IMR-90 (cell line): ENCODE data around the gene ZNF273. TPM values are rescaled to one million over a fixed set of nuclear protein-coding genes. Genes with fewer than 3 reads are reported as not detected.

ENCODE experiments used
- ATAC-seq: fragments of 200-7000 bp; cut with Tn5 transposase; 2 replicates; pipeline ENCODE4 v1.9.1; 2020; ENCODE audit warnings: low read depth, mild to moderate bottlenecking, moderate library complexity
- BruUV-seq: library from RNA; stranded (reverse); fragments of 400-500 nt; replicated peaks from 2 replicates; lab custom pipeline; 2021; lab: Mats Ljungman, UMichigan
- CTCF ChIA-PET: fragments of 300-600 bp; formaldehyde crosslinking; extraction: SDS; loops from one replicate; lab custom pipeline; 2021; ENCODE audit warnings: antibody characterized with exemption; lab: Yijun Ruan, JAX
- POLR2A ChIA-PET: fragments of 300-600 bp; sonication (Branson Sonifier 250); formaldehyde crosslinking; loops from one replicate; lab custom pipeline; 2022; ENCODE audit warnings: antibody characterized with exemption; ENCODE audit not compliant: unreplicated experiment; lab: Charles Lee
- DNase-seq: peaks from one replicate; pipeline ENCODE4 v3.0.0; 2013
- H2AFZ ChIP-seq: replicated peaks from 2 replicates; pipeline ENCODE3; 2013; ENCODE audit warnings: low read length, mild to moderate bottlenecking; ENCODE audit not compliant: poor library complexity
- H2AK5ac ChIP-seq: 2 replicates; pipeline ENCODE4 v1.6.1; 2013; ENCODE audit warnings: low read depth, low read length, inconsistent platforms
- H2AK9ac ChIP-seq: replicated peaks from 2 replicates; pipeline ENCODE3; 2013; ENCODE audit warnings: mild to moderate bottlenecking, low read depth, low read length, moderate library complexity; ENCODE audit not compliant: poor library complexity
- H2BK120ac ChIP-seq: 2 replicates; pipeline ENCODE4 v1.6.1; 2013; ENCODE audit warnings: low read depth, low read length, inconsistent platforms
- H2BK15ac ChIP-seq: 3 replicates; pipeline ENCODE4 v1.6.1; 2013; ENCODE audit warnings: low read depth, low read length, inconsistent platforms
- H2BK20ac ChIP-seq: 2 replicates; pipeline ENCODE4 v1.6.1; 2013; ENCODE audit warnings: low read depth, mild to moderate bottlenecking, inconsistent platforms, low read length, moderate library complexity
- H2BK5ac ChIP-seq: 2 replicates; pipeline ENCODE4 v1.6.1; 2013; ENCODE audit warnings: mild to moderate bottlenecking, low read depth, low read length, inconsistent platforms; ENCODE audit not compliant: poor library complexity, severe bottlenecking
- H3K14ac ChIP-seq: replicated peaks from 2 replicates; pipeline ENCODE4 v1.6.1; 2013; ENCODE audit warnings: low read depth, low read length, inconsistent platforms
- H3K18ac ChIP-seq: 2 replicates; pipeline ENCODE4 v1.6.1; 2013; ENCODE audit warnings: low read depth, low read length, control low read depth
- H3K23ac ChIP-seq: 2 replicates; pipeline ENCODE4 v1.6.1; 2013; ENCODE audit warnings: low read depth, low read length, inconsistent platforms
- H3K27ac ChIP-seq: 2 replicates; pipeline ENCODE4 v1.5.1; 2013; ENCODE audit warnings: mild to moderate bottlenecking, control low read depth, low read length; ENCODE audit not compliant: insufficient read depth
- H3K27me3 ChIP-seq: 2 replicates; pipeline ENCODE4 v1.6.1; 2013; ENCODE audit warnings: low read length; ENCODE audit not compliant: control insufficient read depth, insufficient read depth
- H3K36me3 ChIP-seq: 2 replicates; pipeline ENCODE4 v1.6.1; 2013; ENCODE audit warnings: low read length, mixed read lengths; ENCODE audit not compliant: control insufficient read depth, insufficient read depth
- H3K4ac ChIP-seq: 2 replicates; pipeline ENCODE4 v1.6.1; 2013; ENCODE audit warnings: low read depth, low read length, inconsistent platforms
- H3K4me1 ChIP-seq: 2 replicates; pipeline ENCODE4 v1.6.1; 2013; ENCODE audit warnings: low read length, mixed read lengths; ENCODE audit not compliant: control insufficient read depth, insufficient read depth
- H3K4me2 ChIP-seq: 2 replicates; pipeline ENCODE4 v1.6.1; 2013; ENCODE audit warnings: low read depth, mild to moderate bottlenecking, control low read depth, low read length, moderate library complexity
- H3K4me3 ChIP-seq: 2 replicates; pipeline ENCODE4 v1.5.1; 2013; ENCODE audit warnings: low read depth, mild to moderate bottlenecking, control low read depth, low read length, moderate library complexity; ENCODE audit not compliant: insufficient read depth
- H3K56ac ChIP-seq: 2 replicates; pipeline ENCODE4 v1.6.1; 2013; ENCODE audit warnings: low read length, inconsistent platforms; ENCODE audit not compliant: insufficient read depth; ENCODE audit errors: extremely low read depth
- H3K79me1 ChIP-seq, 2 experiments: 2 replicates each; pipeline ENCODE4 v1.6.1; 2013; ENCODE audit warnings: low read length in 2 of 2, inconsistent platforms in 1 of 2, low read depth in 1 of 2
- H3K9ac ChIP-seq: 2 replicates; pipeline ENCODE4 v1.6.1; 2013; ENCODE audit warnings: low read depth, low read length, control low read depth
- H3K9me1 ChIP-seq: 2 replicates; pipeline ENCODE4 v1.6.1; 2013; ENCODE audit warnings: low read length, inconsistent platforms; ENCODE audit not compliant: insufficient read depth
- H3K9me3 ChIP-seq: 2 replicates; pipeline ENCODE4 v1.6.1; 2013; ENCODE audit warnings: low read length; ENCODE audit not compliant: control insufficient read depth, insufficient read depth
- H4K20me1 ChIP-seq: 2 replicates; pipeline ENCODE4 v1.6.1; 2013; ENCODE audit warnings: low read length, inconsistent platforms; ENCODE audit not compliant: insufficient read depth
- H4K5ac ChIP-seq: 2 replicates; pipeline ENCODE4 v1.6.1; 2013; ENCODE audit warnings: mild to moderate bottlenecking, low read depth, low read length, control low read depth
- H4K8ac ChIP-seq, 2 experiments: 2 replicates each; pipeline ENCODE4 v1.6.1; 2013; ENCODE audit warnings: low read depth in 2 of 2, low read length in 2 of 2, control low read depth in 1 of 2, inconsistent platforms in 1 of 2
- H4K91ac ChIP-seq: 2 replicates; pipeline ENCODE4 v1.6.1; 2013; ENCODE audit warnings: low read depth, low read length, inconsistent platforms; ENCODE audit not compliant: insufficient read depth
- BHLHE40 ChIP-seq: fragments of 150-350 bp; IDR thresholded peaks from 2 replicates; pipeline ENCODE4 v1.6.1; 2016; ENCODE audit warnings: mild to moderate bottlenecking, low read depth, low read length
- CEBPB ChIP-seq: IDR thresholded peaks from 2 replicates; pipeline ENCODE4 v1.6.1; 2012; ENCODE audit warnings: low read depth, low read length, improper control_type of control experiment
- CHD1 ChIP-seq: IDR thresholded peaks from 2 replicates; pipeline ENCODE4 v1.6.1; 2012; ENCODE audit warnings: low read depth, low read length, improper control_type of control experiment
- MAFK ChIP-seq: IDR thresholded peaks from 2 replicates; pipeline ENCODE4 v1.6.1; 2012; ENCODE audit warnings: low read depth, low read length, improper control_type of control experiment
- MAZ ChIP-seq: IDR thresholded peaks from 2 replicates; pipeline ENCODE4 v1.6.1; 2012; ENCODE audit warnings: low read depth, mild to moderate bottlenecking, low read length, improper control_type of control experiment, moderate library complexity, borderline replicate concordance
- NFE2L2 ChIP-seq: fragments of 150-350 bp; IDR thresholded peaks from 2 replicates; pipeline ENCODE4 v1.6.1; 2016; ENCODE audit warnings: low read depth, mild to moderate bottlenecking, low read length
- POLR2A ChIP-seq: IDR thresholded peaks from 2 replicates; pipeline ENCODE4 v1.6.1; 2012; ENCODE audit warnings: mild to moderate bottlenecking, low read depth, low read length
- RAD21 ChIP-seq: IDR thresholded peaks from 2 replicates; pipeline ENCODE4 v1.6.1; 2012; ENCODE audit warnings: low read length, improper control_type of control experiment
- RCOR1 ChIP-seq: IDR thresholded peaks from 2 replicates; pipeline ENCODE4 v1.6.1; 2012; ENCODE audit warnings: mild to moderate bottlenecking, low read length, improper control_type of control experiment; ENCODE audit not compliant: insufficient replicate concordance
- SMC3 ChIP-seq: fragments of 150-350 bp; IDR thresholded peaks from 2 replicates; pipeline ENCODE4 v1.6.1; 2016; ENCODE audit warnings: low read depth, mild to moderate bottlenecking, antibody characterized with exemption, low read length, moderate library complexity
- WGBS, 2 experiments: methylation state at CpG; one replicate each; pipeline versions ENCODE4 v1.1.5 to v1.1.7; 2013; ENCODE audit warnings: missing lambda C conversion rate in 2 of 2; ENCODE audit not compliant: insufficient read length in 1 of 2; ENCODE audit errors: extremely low coverage in 2 of 2; 5-methylcytosine and 5-hydroxymethylcytosine counted together
- dilution Hi-C: fragments of 300-500 bp; cut with HindIII; formaldehyde crosslinking; loops from one replicate; pipeline ENCODE4 v1.14.3; 2018; ENCODE audit warnings: low sequenced_read_pairs; ENCODE audit not compliant: unreplicated experiment
- in situ Hi-C: fragments of 300-500 bp; cut with MboI; formaldehyde crosslinking; loops from 3 replicates; pipeline ENCODE4 v1.14.3; 2019; ENCODE audit warnings: low sequenced_read_pairs, inconsistent platforms, mixed read lengths
- intact Hi-C: fragments of 100-400 bp; cut with micrococcal nuclease; formaldehyde crosslinking; loops from 2 replicates; pipeline ENCODE4 v1.10.0; 2022
- polyA plus RNA-seq, 3 experiments: library from polyadenylated mRNA; depleted of rRNA; stranded (reverse); fragments of >200 nt; gene quantifications; 2 replicates each; pipeline ENCODE4 v1.2.3, GENCODE V29; 2012; ENCODE audit warnings: low replicate concordance in 1 of 3
- total RNA-seq: library from RNA; depleted of rRNA; stranded (reverse); fragments of >200 nt; gene quantifications from 2 replicates; pipeline ENCODE4 v1.2.3, GENCODE V29; 2012
- TF ChIP-seq, protein P1 (sequence below): conservative IDR thresholded peaks from 2 replicates; pipeline ENCODE4 v1.5.1; 2012; ENCODE audit warnings: mild to moderate bottlenecking, low read depth, low read length, improper control_type of control experiment
- TF ChIP-seq, protein P2 (sequence below): fragments of 150-350 bp; IDR thresholded peaks from 2 replicates; pipeline ENCODE4 v1.6.1; 2016; ENCODE audit warnings: low read depth, mild to moderate bottlenecking, low read length, moderate library complexity, borderline replicate concordance
- TF ChIP-seq, protein P3 (sequence below): fragments of 150-350 bp; IDR thresholded peaks from 2 replicates; pipeline ENCODE4 v1.6.1; 2017; ENCODE audit warnings: mild to moderate bottlenecking, antibody characterized with exemption, low read length, low read depth

Gene ZNF273
- total and polyA plus RNA-seq, 2 of the 4 experiments (the other 2 are of a cell fraction) = 1.5 to 2.7 TPM

DNA sequence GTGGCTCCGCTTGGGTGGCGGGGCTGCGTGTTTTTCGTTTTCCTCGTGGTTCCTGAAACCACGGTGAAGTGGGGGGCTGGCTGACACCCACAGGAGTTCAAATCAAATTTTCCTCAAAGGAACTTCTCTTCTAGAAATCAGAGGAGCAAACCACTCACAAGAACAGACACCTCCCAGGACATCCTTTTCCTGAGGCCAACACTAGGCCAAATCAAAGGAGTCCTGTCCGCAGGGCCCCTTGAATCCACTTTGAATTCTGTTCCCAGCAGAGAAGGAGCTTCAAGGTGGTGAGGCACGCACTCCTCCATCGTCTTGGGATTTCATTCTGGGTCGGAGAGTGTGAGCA, 29.9 kb upstream of the ZNF273 start:
- no peak overlapping the region for H3K18ac ChIP-seq
- H3K36me3 ChIP-seq = no peaks in the 10 kb centered on the region
- no TSS peak for BruUV-seq
- ChIA-PET POLR2A (no interaction called here), CTCF (no interaction called here)
- no peak overlapping the region for H3K4me2 ChIP-seq
- intact Hi-C loops (no loop called here), dilution Hi-C loops (no loop called here), in situ Hi-C loops (no loop called here)
- H3K27me3 ChIP-seq = no peaks in the 10 kb centered on the region
- no peak overlapping the region for H4K8ac ChIP-seq
- H3K56ac ChIP-seq = no peak overlapping the region
- H4K20me1 ChIP-seq = no peaks in the 10 kb centered on the region
- H2BK20ac ChIP-seq = no peak overlapping the region
- TF ChIP-seq MAZ = no peak
- no peak for TF ChIP-seq MAFK
- TF ChIP-seq NFE2L2 = no peak
- TF ChIP-seq, protein P1, sequence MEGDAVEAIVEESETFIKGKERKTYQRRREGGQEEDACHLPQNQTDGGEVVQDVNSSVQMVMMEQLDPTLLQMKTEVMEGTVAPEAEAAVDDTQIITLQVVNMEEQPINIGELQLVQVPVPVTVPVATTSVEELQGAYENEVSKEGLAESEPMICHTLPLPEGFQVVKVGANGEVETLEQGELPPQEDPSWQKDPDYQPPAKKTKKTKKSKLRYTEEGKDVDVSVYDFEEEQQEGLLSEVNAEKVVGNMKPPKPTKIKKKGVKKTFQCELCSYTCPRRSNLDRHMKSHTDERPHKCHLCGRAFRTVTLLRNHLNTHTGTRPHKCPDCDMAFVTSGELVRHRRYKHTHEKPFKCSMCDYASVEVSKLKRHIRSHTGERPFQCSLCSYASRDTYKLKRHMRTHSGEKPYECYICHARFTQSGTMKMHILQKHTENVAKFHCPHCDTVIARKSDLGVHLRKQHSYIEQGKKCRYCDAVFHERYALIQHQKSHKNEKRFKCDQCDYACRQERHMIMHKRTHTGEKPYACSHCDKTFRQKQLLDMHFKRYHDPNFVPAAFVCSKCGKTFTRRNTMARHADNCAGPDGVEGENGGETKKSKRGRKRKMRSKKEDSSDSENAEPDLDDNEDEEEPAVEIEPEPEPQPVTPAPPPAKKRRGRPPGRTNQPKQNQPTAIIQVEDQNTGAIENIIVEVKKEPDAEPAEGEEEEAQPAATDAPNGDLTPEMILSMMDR = no peak
- TF ChIP-seq, protein P2, sequence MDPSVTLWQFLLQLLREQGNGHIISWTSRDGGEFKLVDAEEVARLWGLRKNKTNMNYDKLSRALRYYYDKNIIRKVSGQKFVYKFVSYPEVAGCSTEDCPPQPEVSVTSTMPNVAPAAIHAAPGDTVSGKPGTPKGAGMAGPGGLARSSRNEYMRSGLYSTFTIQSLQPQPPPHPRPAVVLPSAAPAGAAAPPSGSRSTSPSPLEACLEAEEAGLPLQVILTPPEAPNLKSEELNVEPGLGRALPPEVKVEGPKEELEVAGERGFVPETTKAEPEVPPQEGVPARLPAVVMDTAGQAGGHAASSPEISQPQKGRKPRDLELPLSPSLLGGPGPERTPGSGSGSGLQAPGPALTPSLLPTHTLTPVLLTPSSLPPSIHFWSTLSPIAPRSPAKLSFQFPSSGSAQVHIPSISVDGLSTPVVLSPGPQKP = no peak
- TF ChIP-seq BHLHE40 = no peak
- TF ChIP-seq POLR2A = no peak
- no peak for TF ChIP-seq CHD1
- TF ChIP-seq RAD21 = no peak
- TF ChIP-seq CEBPB = no peak
- TF ChIP-seq SMC3 = no peak
- TF ChIP-seq RCOR1 = no peak
- TF ChIP-seq, protein P3, sequence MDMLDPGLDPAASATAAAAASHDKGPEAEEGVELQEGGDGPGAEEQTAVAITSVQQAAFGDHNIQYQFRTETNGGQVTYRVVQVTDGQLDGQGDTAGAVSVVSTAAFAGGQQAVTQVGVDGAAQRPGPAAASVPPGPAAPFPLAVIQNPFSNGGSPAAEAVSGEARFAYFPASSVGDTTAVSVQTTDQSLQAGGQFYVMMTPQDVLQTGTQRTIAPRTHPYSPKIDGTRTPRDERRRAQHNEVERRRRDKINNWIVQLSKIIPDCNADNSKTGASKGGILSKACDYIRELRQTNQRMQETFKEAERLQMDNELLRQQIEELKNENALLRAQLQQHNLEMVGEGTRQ = no peak
- no peak overlapping the region for H2BK15ac ChIP-seq
- H3K4me1 ChIP-seq = no peaks in the 10 kb centered on the region
- no peak overlapping the region for H3K4ac ChIP-seq
- no peak overlapping the region for H2BK120ac ChIP-seq
- H3K14ac ChIP-seq = no peak overlapping the region
- H3K9ac ChIP-seq = no peak overlapping the region
- ATAC-seq (no peak), DNase-seq (no peak)
- H3K79me1 ChIP-seq = no peaks in the 10 kb centered on the region
- H4K5ac ChIP-seq = no peak overlapping the region
- H3K23ac ChIP-seq = no peak overlapping the region
- H4K91ac ChIP-seq = no peak overlapping the region
- H2AK9ac ChIP-seq = no peak overlapping the region
- no peak overlapping the region for H2AK5ac ChIP-seq
- H3K9me1 ChIP-seq = no peaks in the 10 kb centered on the region
- no peak overlapping the region for H2BK5ac ChIP-seq
- H3K9me3 ChIP-seq = peaks cover 18% of the 10 kb centered on the region
- H3K27ac ChIP-seq = no peak overlapping the region
- WGBS, 2 experiments = 84% methylated on average over 5 of the region's 10 CpGs; no CpG with 5 or more reads in 1 of the 2 experiments
- H3K4me3 ChIP-seq = no peak overlapping the region
- no peak overlapping the region for H2AFZ ChIP-seq
